Liver (tissue), 9 donors: ENCODE results near the gene TMEM245. TPM values are rescaled to one million over a fixed set of nuclear protein-coding genes. Genes with fewer than 3 reads are reported as not detected.

Experiments used
- DNase-seq: peaks from one replicate; pipeline ENCODE4 v3.0.0-alpha.2; 2017; ENCODE audit warnings: low spot score
- H3K27ac ChIP-seq, 2 donors: one replicate each; pipeline ENCODE4 v1.7.0; 2013; ENCODE audit warnings: inconsistent platforms in 2 of 2, low read length in 2 of 2, control low read depth in 1 of 2, low read depth in 1 of 2, mild to moderate bottlenecking in 1 of 2
- H3K27me3 ChIP-seq, 4 donors: one replicate each; pipeline versions ENCODE4 v1.6.1 to v1.7.0; 2013; ENCODE audit warnings: low read length in 3 of 4, inconsistent platforms in 1 of 4, mild to moderate bottlenecking in 1 of 4, moderate library complexity in 1 of 4; ENCODE audit not compliant: control insufficient read depth in 4 of 4, insufficient read depth in 4 of 4
- H3K36me3 ChIP-seq, 4 donors: one replicate each; pipeline versions ENCODE4 v1.6.1 to v1.7.0; 2013; ENCODE audit warnings: low read length in 3 of 4, mild to moderate bottlenecking in 3 of 4, low read depth in 1 of 4, moderate library complexity in 1 of 4; ENCODE audit not compliant: control insufficient read depth in 4 of 4, insufficient read depth in 3 of 4
- H3K4me1 ChIP-seq, 4 donors: one replicate each; pipeline versions ENCODE4 v1.6.1 to v1.7.0; 2013; ENCODE audit warnings: low read length in 3 of 4, mild to moderate bottlenecking in 3 of 4, moderate library complexity in 1 of 4; ENCODE audit not compliant: control insufficient read depth in 4 of 4, insufficient read depth in 4 of 4
- H3K4me3 ChIP-seq, 3 donors: one replicate each; pipeline versions ENCODE4 v1.6.1 to v1.7.0; 2013; ENCODE audit warnings: low read length in 3 of 3, control low read depth in 1 of 3, low read depth in 1 of 3, mild to moderate bottlenecking in 1 of 3
- H3K9ac ChIP-seq, 2 donors: one replicate each; pipeline ENCODE4 v1.7.0; 2013; ENCODE audit warnings: low read length in 2 of 2, mild to moderate bottlenecking in 2 of 2, moderate library complexity in 2 of 2, control low read depth in 1 of 2, low read depth in 1 of 2
- H3K9me3 ChIP-seq, 4 donors: one replicate each; pipeline versions ENCODE4 v1.6.1 to v1.7.0; 2013; ENCODE audit warnings: low read length in 3 of 4; ENCODE audit not compliant: control insufficient read depth in 4 of 4
- ATF3 ChIP-seq: IDR thresholded peaks from 2 replicates; pipeline ENCODE4 v1.6.1; 2016; ENCODE audit warnings: antibody characterized with exemption
- CTCF ChIP-seq: fragments of 150-350 bp; IDR thresholded peaks from 2 replicates; pipeline ENCODE4 v1.5.1; 2017; ENCODE audit warnings: improper control_type of control experiment, low read depth, low read length; ENCODE audit not compliant: missing input control
- FOXA1 ChIP-seq: IDR thresholded peaks from 2 replicates; pipeline ENCODE4 v1.6.1; 2016; ENCODE audit warnings: antibody characterized with exemption
- FOXA2 ChIP-seq: IDR thresholded peaks from 2 replicates; pipeline ENCODE4 v1.6.1; 2016; ENCODE audit warnings: antibody characterized with exemption
- GABPA ChIP-seq, 2 donors: IDR thresholded peaks in 1 of 2; conservative IDR thresholded peaks in 1 of 2; 2 replicates each; pipeline ENCODE4 v1.6.1; 2016; ENCODE audit warnings: antibody characterized with exemption in 2 of 2, mild to moderate bottlenecking in 1 of 2, moderate library complexity in 1 of 2
- HNF4A ChIP-seq, 2 donors: conservative IDR thresholded peaks; 2 replicates each; pipeline ENCODE4 v1.6.1; 2016; ENCODE audit warnings: antibody characterized with exemption in 2 of 2, mild to moderate bottlenecking in 2 of 2
- HNF4G ChIP-seq: IDR thresholded peaks from 2 replicates; pipeline ENCODE4 v1.6.1; 2016; ENCODE audit warnings: antibody characterized with exemption
- JUND ChIP-seq, 2 donors: IDR thresholded peaks; 2 replicates each; pipeline ENCODE4 v1.6.1; 2016; ENCODE audit warnings: antibody characterized with exemption in 2 of 2
- MAX ChIP-seq: IDR thresholded peaks from 2 replicates; pipeline ENCODE4 v1.6.1; 2016; ENCODE audit warnings: antibody characterized with exemption
- RAD21 ChIP-seq, 2 donors: IDR thresholded peaks; 2 replicates each; pipeline ENCODE4 v1.6.1; 2016; ENCODE audit warnings: antibody characterized with exemption in 2 of 2, mild to moderate bottlenecking in 2 of 2
- REST ChIP-seq: IDR thresholded peaks from 2 replicates; pipeline ENCODE4 v1.6.1; 2016; ENCODE audit warnings: antibody characterized with exemption, mild to moderate bottlenecking
- RXRA ChIP-seq, 2 donors: IDR thresholded peaks; 2 replicates each; pipeline ENCODE4 v1.6.1; 2017 to 2018; ENCODE audit warnings: antibody characterized with exemption in 2 of 2, mild to moderate bottlenecking in 1 of 2
- TAF1 ChIP-seq: conservative IDR thresholded peaks from 2 replicates; pipeline ENCODE4 v1.6.1; 2016; ENCODE audit warnings: antibody characterized with exemption, mild to moderate bottlenecking
- YY1 ChIP-seq: IDR thresholded peaks from 2 replicates; pipeline ENCODE4 v1.6.1; 2016; ENCODE audit warnings: antibody characterized with exemption, mild to moderate bottlenecking
- ZBTB33 ChIP-seq: IDR thresholded peaks from 2 replicates; pipeline ENCODE4 v1.6.1; 2016; ENCODE audit warnings: antibody characterized with exemption
- WGBS: extraction: QIAGEN DNeasy Blood & Tissue Kit; methylation state at CpG from one replicate; pipeline ENCODE4 v1.1.7; 2013; 5-methylcytosine and 5-hydroxymethylcytosine counted together
- polyA plus RNA-seq, 2 donors: library from polyadenylated mRNA; stranded (reverse) in 1 of 2; unstranded in 1 of 2; fragments of 200-250 nt in 1 of 2; fragments of >200 nt in 1 of 2; fragmentation: Nextera tagmentation in 1 of 2; extraction: Ambion mirVana in 1 of 2; gene quantifications; one replicate each; pipeline versions ENCODE4 v1.2.1 to v1.2.3, GENCODE V29; 2013 to 2015
- total RNA-seq, 2 donors: library from RNA; depleted of rRNA; stranded (reverse); fragments of >200 nt; gene quantifications; one replicate each; pipeline ENCODE4 v1.2.3, GENCODE V29; 2014
- donor health status: healthy.
- donor health status: healthy.
- donor health status: healthy.
- donor health status: healthy.
- donor health status: healthy.

The TMEM245 gene
- total and polyA plus RNA-seq, 4 donors: 13.7 to 75.3 (median 31.2) TPM

GRCh38 chr9:109082091-109082620, 37.6 kb downstream of the TMEM245 start:
- Histone ChIP-seq H3K4me3 (no peak overlapping the region), H3K27me3 (no peaks in the 10 kb centered on the region), H3K27ac (peak overlapping the region in 1 of 2 donors; percentile 6), H3K9me3 (no peaks in the 10 kb centered on the region), H3K4me1 (peaks cover 0 to 13% (median 6%) of the 10 kb centered on the region in 4 donors), H3K36me3 (peaks cover 7 to 20% (median 12%) of the 10 kb centered on the region in 4 donors), H3K9ac (no peak overlapping the region)
- TF ChIP-seq HNF4G (no peak), ZBTB33 (no peak), TAF1 (no peak), GABPA (IDR thresholded peaks at IDR 0.05 in 1 of 2, conservative IDR thresholded peaks at IDR 0.05 in 1 of 2) (no peak), REST (no peak), CTCF (no peak), FOXA1 (no peak), RAD21 (IDR thresholded peaks at IDR 0.05) (peak in 1 of 2 donors; percentile 19), ATF3 (no peak), YY1 (peak; percentile 21), HNF4A (conservative IDR thresholded peaks at IDR 0.05) (peak; percentile 26 to 28), JUND (IDR thresholded peaks at IDR 0.05) (no peak), RXRA (IDR thresholded peaks at IDR 0.05) (peak; percentile 8 to 37), FOXA2 (no peak), MAX (no peak)
- no peak for DNase-seq
- 26% methylated on average over 2 of the region's 2 CpGs for WGBS
